Measurements from ENCODE around the gene LTA.

Gene LTA

GRCh38 chr6:31574106-31575061, 2.3 kb downstream of the LTA start:
- no peak for DNase-seq

GRCh38 chr6:31575335-31575901, 3.3 kb downstream of the LTA start, which contains the start of gene TNF:
TNF (plus strand) TSS chr6:31575565; CDS start chr6:31575742, 177 bp downstream.
- DNase-seq: no peak

GRCh38 chr6:31575952-31576685, 4.0 kb downstream of the LTA start:
- DNase-seq: no peak

GRCh38 chr6:31576897-31577578, 4.9 kb downstream of the LTA start:
- no peak for DNase-seq

- DNase-seq: no peak
These were observed 5.5 kb downstream of the LTA start for GRCh38 chr6:31577579-31577966.

- DNase-seq: peak; percentile 98
These were observed 6.4 kb downstream of the LTA start for GRCh38 chr6:31578184-31579118.

GRCh38 chr6:31579119-31579505, 7.0 kb downstream of the LTA start:
- no peak for DNase-seq

GRCh38 chr6:31579546-31580437, 7.7 kb downstream of the LTA start:
- DNase-seq: no peak

- DNase-seq: no peak
These were observed 8.3 kb downstream of the LTA start for GRCh38 chr6:31580438-31580740.

GRCh38 chr6:31580807-31581433, 8.8 kb downstream of the LTA start:
- peak; percentile 95 for DNase-seq

- no peak for DNase-seq
These were observed 9.5 kb downstream of the LTA start for GRCh38 chr6:31581434-31582229.

- DNase-seq: no peak
These were observed 10.1 kb downstream of the LTA start, which contains the start of gene LTB for GRCh38 chr6:31582230-31582643. LTB (minus strand) TSS chr6:31582424; CDS start chr6:31582417, 7 bp downstream.

- DNase-seq: peak; percentile 71
These were observed 13.4 kb downstream of the LTA start for GRCh38 chr6:31585491-31585890.

- DNase-seq: no peak
These were observed 13.9 kb downstream of the LTA start, which contains the start of gene LST1 for GRCh38 chr6:31586008-31586407. LST1 (plus strand) TSS chr6:31586277; CDS start chr6:31587300, 1,023 bp downstream.

GRCh38 chr6:31586599-31587281, 14.7 kb downstream of the LTA start:
- DNase-seq: no peak

GRCh38 chr6:31587791-31588777, 16.0 kb downstream of the LTA start:
- no peak for DNase-seq
